ENCODE data around the gene NCK2. TPM values are rescaled to one million over a fixed set of nuclear protein-coding genes. Genes with fewer than 3 reads are reported as not detected.
A peak's percentile ranks its signal among the peaks of the same experiment; 100 is the strongest.

NCK2 gene
- polyA plus RNA-seq, 4 donors, result 59.6 to 124 (median 84.3) TPM

GRCh38 chr2:105747991-105748390, 3.3 kb downstream of the NCK2 start:
- WGBS, 3 donors, result 20 to 48% (median 30%) methylated on average over 4 of the region's 4 CpGs
- peaks cover 20 to 41% (median 22%) of the 10 kb centered on the region in 3 donors for H3K4me1 ChIP-seq (ENCODE audit: control insufficient read depth in 3 of 3, insufficient read depth in 2 of 3, low read depth in 1 of 3, low read length in 2 of 3)
- no peak for FAIRE-seq
- H3K27me3 ChIP-seq (ENCODE audit: control insufficient read depth in 3 of 3, insufficient read depth in 3 of 3, low read length in 3 of 3), result no peaks in the 10 kb centered on the region
- peaks cover 0 to 24% (median 0%) of the 10 kb centered on the region in 3 donors for H3K36me3 ChIP-seq (ENCODE audit: control insufficient read depth in 3 of 3, insufficient read depth in 2 of 3, low read depth in 1 of 3, low read length in 3 of 3)
- peak overlapping the region in 2 of 3 donors; percentile 9 to 21 for H3K27ac ChIP-seq (ENCODE audit: low read depth in 1 of 3, low read length in 2 of 3)
- peaks cover 0 to 9% of the 10 kb centered on the region in 2 donors for H3K9me3 ChIP-seq (ENCODE audit: control insufficient read depth in 2 of 2, insufficient read depth in 1 of 2, low read depth in 1 of 2, low read length in 1 of 2)
- no peak overlapping the region for H3K4me3 ChIP-seq (ENCODE audit: low read depth in 1 of 3, low read length in 3 of 3)
- peak in 1 of 2 donors; percentile 35 for DNase-seq

GRCh38 chr2:105748566-105748965, 3.9 kb downstream of the NCK2 start:
- FAIRE-seq (no peak), DNase-seq (peak in 1 of 2 donors; percentile 54)
- peak overlapping the region in 1 of 3 donors; percentile 41 for H3K27ac ChIP-seq (ENCODE audit: low read depth in 1 of 3, low read length in 2 of 3)
- no peak overlapping the region for H3K4me3 ChIP-seq (ENCODE audit: low read depth in 1 of 3, low read length in 3 of 3)
- peaks cover 0 to 9% of the 10 kb centered on the region in 2 donors for H3K9me3 ChIP-seq (ENCODE audit: control insufficient read depth in 2 of 2, insufficient read depth in 1 of 2, low read depth in 1 of 2, low read length in 1 of 2)
- no peaks in the 10 kb centered on the region for H3K27me3 ChIP-seq (ENCODE audit: control insufficient read depth in 3 of 3, insufficient read depth in 3 of 3, low read length in 3 of 3)
- 15 to 71% (median 30%) methylated on average over 1 of the region's 1 CpG for WGBS, 3 donors
- peaks cover 25 to 45% (median 27%) of the 10 kb centered on the region in 3 donors for H3K4me1 ChIP-seq (ENCODE audit: control insufficient read depth in 3 of 3, insufficient read depth in 2 of 3, low read depth in 1 of 3, low read length in 2 of 3)
- peaks cover 0 to 28% (median 0%) of the 10 kb centered on the region in 3 donors for H3K36me3 ChIP-seq (ENCODE audit: control insufficient read depth in 3 of 3, insufficient read depth in 2 of 3, low read depth in 1 of 3, low read length in 3 of 3)

DNA sequence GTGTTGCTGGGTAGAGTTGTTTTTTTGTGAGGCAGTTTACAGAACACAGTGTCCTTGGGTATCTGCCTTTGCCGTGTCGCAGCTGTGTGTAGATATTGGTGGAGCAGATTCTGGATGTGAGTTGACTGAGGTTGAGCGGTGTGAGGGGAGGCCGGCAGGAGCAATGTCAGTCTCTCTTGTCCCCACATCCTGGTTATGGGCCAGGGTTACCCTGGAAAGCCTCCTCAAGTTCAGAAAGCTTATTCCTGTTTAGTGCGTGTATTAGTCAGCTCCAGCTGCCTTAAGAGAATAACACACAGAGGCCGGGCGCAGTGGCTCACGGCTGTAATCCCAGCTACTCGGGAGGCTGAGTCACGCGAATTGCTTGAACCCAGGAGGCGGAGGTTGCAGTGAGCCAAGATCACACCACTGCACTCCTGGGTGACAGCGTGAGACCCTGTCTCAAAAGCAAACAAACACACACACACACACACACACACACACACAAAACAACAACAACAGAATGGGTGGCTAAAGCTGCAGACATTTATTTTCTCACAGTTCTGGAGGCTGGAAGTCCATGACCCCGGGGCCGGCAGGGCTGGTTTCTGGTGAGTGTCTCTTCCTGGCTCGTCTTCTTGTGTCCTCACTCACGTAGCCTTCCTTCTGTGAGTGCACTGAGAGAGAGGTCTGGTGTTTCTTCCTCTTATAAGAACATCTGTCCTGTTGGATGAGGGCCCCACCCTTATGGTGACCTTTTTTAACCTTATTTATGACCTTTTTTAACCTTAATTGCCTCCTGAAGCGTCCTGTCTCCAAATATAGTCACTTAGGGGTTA, 5.1 kb downstream of the NCK2 start:
- H3K4me1 ChIP-seq (ENCODE audit: control insufficient read depth in 3 of 3, insufficient read depth in 2 of 3, low read depth in 1 of 3, low read length in 2 of 3), result peaks cover 32 to 49% (median 38%) of the 10 kb centered on the region in 3 donors
- H3K9me3 ChIP-seq (ENCODE audit: control insufficient read depth in 2 of 2, insufficient read depth in 1 of 2, low read depth in 1 of 2, low read length in 1 of 2), result peaks cover 0 to 9% of the 10 kb centered on the region in 2 donors
- H3K27ac ChIP-seq (ENCODE audit: low read depth in 1 of 3, low read length in 2 of 3), result peak overlapping the region in 1 of 3 donors; percentile 53
- 75 to 83% (median 82%) methylated on average over 18 of the region's 18 CpGs for WGBS, 3 donors
- H3K4me3 ChIP-seq (ENCODE audit: low read depth in 1 of 3, low read length in 3 of 3), result no peak overlapping the region
- DNase-seq, result no peak
- H3K27me3 ChIP-seq (ENCODE audit: control insufficient read depth in 3 of 3, insufficient read depth in 3 of 3, low read length in 3 of 3), result no peaks in the 10 kb centered on the region
- peaks cover 0 to 32% (median 0%) of the 10 kb centered on the region in 3 donors for H3K36me3 ChIP-seq (ENCODE audit: control insufficient read depth in 3 of 3, insufficient read depth in 2 of 3, low read depth in 1 of 3, low read length in 3 of 3)
- no peak for FAIRE-seq

DNA sequence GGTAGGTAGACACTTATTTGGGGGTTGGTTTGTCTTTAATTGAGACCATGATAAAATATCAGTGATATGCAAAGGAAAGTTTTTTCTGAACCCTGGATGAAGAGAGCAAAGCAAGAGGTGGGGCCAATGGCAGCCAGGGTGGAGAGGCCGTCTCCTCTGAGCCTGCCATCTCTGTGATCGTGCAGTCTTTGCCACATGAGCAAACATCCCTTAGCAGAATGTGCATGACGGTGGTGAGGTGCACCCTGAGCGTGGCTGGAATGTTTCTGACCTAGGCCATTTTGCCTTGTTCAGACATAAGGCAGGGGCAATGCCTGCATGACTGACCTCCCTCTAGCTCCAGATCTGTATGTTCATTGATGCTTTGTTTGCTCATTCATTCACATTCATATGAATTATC, 6.0 kb downstream of the NCK2 start:
- WGBS, 3 donors, result 79 to 91% (median 87%) methylated on average over 4 of the region's 4 CpGs
- no peak overlapping the region for H3K4me3 ChIP-seq (ENCODE audit: low read depth in 1 of 3, low read length in 3 of 3)
- peaks cover 0 to 32% (median 0%) of the 10 kb centered on the region in 3 donors for H3K36me3 ChIP-seq (ENCODE audit: control insufficient read depth in 3 of 3, insufficient read depth in 2 of 3, low read depth in 1 of 3, low read length in 3 of 3)
- DNase-seq, result no peak
- H3K27ac ChIP-seq (ENCODE audit: low read depth in 1 of 3, low read length in 2 of 3), result no peak overlapping the region
- H3K27me3 ChIP-seq (ENCODE audit: control insufficient read depth in 3 of 3, insufficient read depth in 3 of 3, low read length in 3 of 3), result no peaks in the 10 kb centered on the region
- H3K4me1 ChIP-seq (ENCODE audit: control insufficient read depth in 3 of 3, insufficient read depth in 2 of 3, low read depth in 1 of 3, low read length in 2 of 3), result peaks cover 32 to 49% (median 44%) of the 10 kb centered on the region in 3 donors
- peaks cover 0 to 9% of the 10 kb centered on the region in 2 donors for H3K9me3 ChIP-seq (ENCODE audit: control insufficient read depth in 2 of 2, insufficient read depth in 1 of 2, low read depth in 1 of 2, low read length in 1 of 2)
- FAIRE-seq, result no peak

- FAIRE-seq (no peak), DNase-seq (no peak)
- no peaks in the 10 kb centered on the region for H3K27me3 ChIP-seq (ENCODE audit: control insufficient read depth in 3 of 3, insufficient read depth in 3 of 3, low read length in 3 of 3)
- peaks cover 0 to 32% (median 0%) of the 10 kb centered on the region in 3 donors for H3K36me3 ChIP-seq (ENCODE audit: control insufficient read depth in 3 of 3, insufficient read depth in 2 of 3, low read depth in 1 of 3, low read length in 3 of 3)
- peaks cover 0 to 9% of the 10 kb centered on the region in 2 donors for H3K9me3 ChIP-seq (ENCODE audit: control insufficient read depth in 2 of 2, insufficient read depth in 1 of 2, low read depth in 1 of 2, low read length in 1 of 2)
- H3K27ac ChIP-seq (ENCODE audit: low read depth in 1 of 3, low read length in 2 of 3), result no peak overlapping the region
- H3K4me1 ChIP-seq (ENCODE audit: control insufficient read depth in 3 of 3, insufficient read depth in 2 of 3, low read depth in 1 of 3, low read length in 2 of 3), result peaks cover 34 to 46% (median 44%) of the 10 kb centered on the region in 3 donors
- no peak overlapping the region for H3K4me3 ChIP-seq (ENCODE audit: low read depth in 1 of 3, low read length in 3 of 3)
- WGBS, 3 donors, result 73 to 81% (median 79%) methylated on average over 3 of the region's 3 CpGs
These were observed 6.6 kb downstream of the NCK2 start for GRCh38 chr2:105751272-105751671.

DNA sequence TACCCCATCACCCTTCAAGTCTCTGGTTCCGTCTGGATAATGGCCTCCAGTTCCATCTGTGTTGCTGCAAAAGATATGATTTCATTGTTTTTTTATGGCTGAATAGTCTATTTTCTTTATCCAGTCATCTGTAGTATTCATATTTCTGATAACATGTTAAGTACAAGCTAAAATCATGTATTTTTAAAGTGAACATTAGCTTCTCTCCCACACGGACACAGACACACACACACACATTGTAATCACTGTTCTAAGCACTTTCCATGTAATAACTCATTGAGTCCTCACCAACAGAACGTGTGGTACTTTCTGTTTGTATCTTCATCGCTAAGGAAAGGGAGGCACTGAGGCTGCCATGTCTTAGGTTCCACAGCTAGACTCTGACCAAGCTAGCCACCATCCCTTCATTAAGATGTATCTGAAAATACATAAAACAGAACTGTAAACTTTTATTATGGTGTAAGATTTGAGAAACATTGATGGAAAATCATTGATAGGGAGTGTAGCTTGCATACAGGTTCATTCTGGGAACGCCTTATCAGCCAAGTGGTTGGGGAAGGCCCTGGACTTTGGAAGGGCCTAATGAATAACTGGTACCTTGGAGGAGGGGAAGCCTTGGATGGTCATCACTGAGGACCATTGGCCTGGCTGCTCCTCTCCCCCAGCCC, 8.1 kb downstream of the NCK2 start:
- H3K27ac ChIP-seq (ENCODE audit: low read depth in 1 of 3, low read length in 2 of 3), result peak overlapping the region; percentile 30 to 57 (median 52)
- 23 to 65% (median 39%) methylated on average over 5 of the region's 5 CpGs for WGBS, 3 donors
- H3K9me3 ChIP-seq (ENCODE audit: control insufficient read depth in 2 of 2, insufficient read depth in 1 of 2, low read depth in 1 of 2, low read length in 1 of 2), result peaks cover 0 to 9% of the 10 kb centered on the region in 2 donors
- DNase-seq (peak; percentile 62 to 88), FAIRE-seq (no peak)
- H3K4me3 ChIP-seq (ENCODE audit: low read depth in 1 of 3, low read length in 3 of 3), result no peak overlapping the region
- H3K4me1 ChIP-seq (ENCODE audit: control insufficient read depth in 3 of 3, insufficient read depth in 2 of 3, low read depth in 1 of 3, low read length in 2 of 3), result peaks cover 34 to 48% (median 35%) of the 10 kb centered on the region in 3 donors
- H3K27me3 ChIP-seq (ENCODE audit: control insufficient read depth in 3 of 3, insufficient read depth in 3 of 3, low read length in 3 of 3), result no peaks in the 10 kb centered on the region
- H3K36me3 ChIP-seq (ENCODE audit: control insufficient read depth in 3 of 3, insufficient read depth in 2 of 3, low read depth in 1 of 3, low read length in 3 of 3), result peaks cover 0 to 32% (median 0%) of the 10 kb centered on the region in 3 donors

GRCh38 chr2:105753380-105753779, 8.7 kb downstream of the NCK2 start:
- FAIRE-seq (no peak), DNase-seq (peak in 1 of 2 donors; percentile 39)
- 43 to 83% (median 73%) methylated on average over 2 of the region's 2 CpGs for WGBS, 3 donors
- peaks cover 0 to 32% (median 0%) of the 10 kb centered on the region in 3 donors for H3K36me3 ChIP-seq (ENCODE audit: control insufficient read depth in 3 of 3, insufficient read depth in 2 of 3, low read depth in 1 of 3, low read length in 3 of 3)
- H3K4me3 ChIP-seq (ENCODE audit: low read depth in 1 of 3, low read length in 3 of 3), result no peak overlapping the region
- H3K27me3 ChIP-seq (ENCODE audit: control insufficient read depth in 3 of 3, insufficient read depth in 3 of 3, low read length in 3 of 3), result no peaks in the 10 kb centered on the region
- H3K27ac ChIP-seq (ENCODE audit: low read depth in 1 of 3, low read length in 2 of 3), result peak overlapping the region; percentile 30 to 61 (median 57)
- peaks cover 0 to 9% of the 10 kb centered on the region in 2 donors for H3K9me3 ChIP-seq (ENCODE audit: control insufficient read depth in 2 of 2, insufficient read depth in 1 of 2, low read depth in 1 of 2, low read length in 1 of 2)
- peaks cover 31 to 48% (median 34%) of the 10 kb centered on the region in 3 donors for H3K4me1 ChIP-seq (ENCODE audit: control insufficient read depth in 3 of 3, insufficient read depth in 2 of 3, low read depth in 1 of 3, low read length in 2 of 3)

DNA sequence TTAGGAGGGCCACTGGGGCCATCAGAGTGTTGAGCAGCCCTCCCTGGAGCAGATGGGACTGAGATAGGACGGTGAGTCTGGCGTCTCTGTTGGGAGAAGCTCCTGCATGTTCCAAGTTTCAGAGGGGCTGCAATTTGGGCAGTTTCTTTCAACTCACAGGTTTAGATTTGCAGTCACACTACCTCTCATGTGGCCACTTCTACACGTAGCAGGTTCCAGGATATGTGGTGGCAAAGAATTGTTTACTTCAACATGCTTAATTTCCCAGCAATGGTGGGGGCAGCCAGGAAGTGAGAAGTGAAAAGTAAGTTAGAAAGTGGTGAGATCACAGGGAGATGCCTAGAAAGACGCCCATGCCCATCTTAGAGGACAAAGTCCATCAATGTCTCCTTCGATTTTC, 9.3 kb downstream of the NCK2 start:
- Histone ChIP-seq H3K9me3 (ENCODE audit: control insufficient read depth in 2 of 2, insufficient read depth in 1 of 2, low read depth in 1 of 2, low read length in 1 of 2) (peaks cover 0 to 9% of the 10 kb centered on the region in 2 donors), H3K27me3 (ENCODE audit: control insufficient read depth in 3 of 3, insufficient read depth in 3 of 3, low read length in 3 of 3) (no peaks in the 10 kb centered on the region), H3K27ac (ENCODE audit: low read depth in 1 of 3, low read length in 2 of 3) (peak overlapping the region; percentile 30 to 61 (median 57)), H3K4me1 (ENCODE audit: control insufficient read depth in 3 of 3, insufficient read depth in 2 of 3, low read depth in 1 of 3, low read length in 2 of 3) (peaks cover 26 to 42% (median 31%) of the 10 kb centered on the region in 3 donors), H3K36me3 (ENCODE audit: control insufficient read depth in 3 of 3, insufficient read depth in 2 of 3, low read depth in 1 of 3, low read length in 3 of 3) (peaks cover 0 to 32% (median 0%) of the 10 kb centered on the region in 3 donors), H3K4me3 (ENCODE audit: low read depth in 1 of 3, low read length in 3 of 3) (no peak overlapping the region)
- FAIRE-seq (no peak), DNase-seq (no peak)
- WGBS, 3 donors, result 35 to 46% (median 38%) methylated on average over 5 of the region's 5 CpGs

Data from small intestine (tissue), 7 donors.